Fibroblast of villous mesenchyme (primary cell): Measurements from ENCODE around the gene DCLK1. TPM values are rescaled to one million over a fixed set of nuclear protein-coding genes. Genes with fewer than 3 reads are reported as not detected.
A peak's percentile ranks its signal among the peaks of the same experiment; 100 is the strongest.

Source experiments
- DNase-seq: peaks from one replicate; pipeline ENCODE4 v3.0.0-alpha.2; 2010; ENCODE audit warnings: low read depth
- H3K4me3 ChIP-seq: 2 replicates; pipeline ENCODE4 v1.5.1; 2011; ENCODE audit warnings: low read depth, mild to moderate bottlenecking, low read length
- CTCF ChIP-seq: IDR thresholded peaks from 2 replicates; pipeline ENCODE4 v1.5.1; 2012; ENCODE audit warnings: low read depth, mild to moderate bottlenecking, low read length; ENCODE audit not compliant: insufficient read depth
- total RNA-seq: library from RNA; depleted of rRNA; stranded (reverse); fragments of >200 nt; gene quantifications from 2 replicates; pipeline ENCODE4 v1.2.3, GENCODE V29; 2012

Gene DCLK1
- total RNA-seq, 1 donor: 0.86 TPM

- no peak for TF ChIP-seq CTCF
- DNase-seq: no peak
- no peak overlapping the region for H3K4me3 ChIP-seq
Measured at GRCh38 chr13:35841060-35841521, 290.1 kb downstream of the DCLK1 start.

DNA sequence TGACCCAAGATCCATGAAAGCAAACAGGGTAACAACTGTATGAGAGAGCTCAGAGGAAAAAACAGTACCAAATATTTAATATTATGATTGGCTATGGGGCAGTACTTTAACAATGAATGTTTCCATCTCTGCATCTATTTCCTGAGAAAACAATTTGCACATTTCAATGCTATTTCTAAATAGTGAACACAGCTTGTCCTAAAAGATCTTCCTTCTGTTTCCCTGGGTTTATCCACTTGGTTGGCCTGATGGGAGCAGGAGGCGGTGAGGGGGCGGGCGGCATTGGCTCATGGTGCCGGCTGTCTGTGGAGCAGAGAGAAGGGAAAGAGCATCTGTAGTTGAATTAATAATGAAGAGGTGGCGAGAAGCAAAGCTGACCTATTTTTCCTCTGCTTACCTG lies 291.4 kb downstream of the DCLK1 start:
- DNase-seq: no peak
- H3K4me3 ChIP-seq: no peak overlapping the region
- no peak for TF ChIP-seq CTCF

DNA sequence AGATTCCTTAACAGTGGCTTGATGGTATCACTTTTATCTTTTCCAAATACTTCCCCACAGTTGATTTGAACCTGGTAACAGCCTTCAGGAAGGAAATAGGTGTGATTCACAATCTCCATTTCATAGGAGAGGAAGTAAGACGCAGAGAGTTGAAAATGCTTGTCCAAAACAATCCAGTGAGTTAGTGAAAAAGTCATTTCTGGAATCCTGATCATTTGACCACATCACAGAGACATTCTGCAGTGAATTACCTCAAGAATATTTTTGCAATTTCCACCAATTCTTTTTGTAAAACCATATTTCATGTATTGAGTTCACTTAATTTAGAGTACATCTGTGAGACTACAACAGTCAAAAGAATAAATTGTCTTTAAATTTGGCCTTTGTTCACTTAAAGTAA lies 292.8 kb downstream of the DCLK1 start:
- peak; percentile 42 for DNase-seq
- H3K4me3 ChIP-seq: no peak overlapping the region
- no peak for TF ChIP-seq CTCF

DNA sequence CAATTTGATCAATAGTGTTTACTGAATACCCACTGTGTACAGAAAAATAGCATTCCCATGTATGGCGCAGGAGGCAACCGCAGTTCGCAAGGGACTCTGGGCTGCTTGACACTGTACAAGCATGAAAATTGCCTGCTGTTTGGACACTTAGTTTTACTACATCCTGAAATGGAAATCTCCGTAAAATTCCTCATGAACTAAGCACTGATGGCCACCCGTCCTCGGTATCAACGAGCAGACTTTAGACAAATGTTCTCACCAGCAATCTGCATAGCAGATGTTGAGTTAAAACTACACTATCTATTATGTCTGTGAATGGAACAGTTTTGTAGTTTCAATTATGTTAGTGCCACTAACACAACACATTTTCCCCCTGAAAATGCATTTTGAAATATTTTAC lies 294.7 kb downstream of the DCLK1 start:
- H3K4me3 ChIP-seq: no peak overlapping the region
- DNase-seq: peak; percentile 63
- no peak for TF ChIP-seq CTCF

DNA sequence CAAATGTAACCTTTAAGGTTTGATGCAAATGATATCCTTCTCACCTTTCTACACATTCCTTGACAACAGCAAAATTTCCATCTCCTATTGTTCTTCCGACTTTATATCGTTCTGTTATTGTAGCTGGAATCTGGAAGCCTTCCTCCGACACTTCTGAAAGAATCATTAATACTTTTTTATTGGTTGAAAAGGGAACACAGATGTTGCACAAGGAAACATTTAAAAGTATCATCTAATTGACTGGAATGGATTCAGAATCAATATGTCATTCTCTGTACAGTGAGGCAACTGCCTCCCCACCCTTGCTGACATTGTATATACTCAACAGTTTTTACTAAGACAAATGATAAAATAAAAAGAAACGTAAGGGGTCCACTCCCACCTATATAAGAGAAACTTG lies 295.2 kb downstream of the DCLK1 start:
- TF ChIP-seq CTCF: no peak
- DNase-seq: no peak
- H3K4me3 ChIP-seq: no peak overlapping the region

- no peak for DNase-seq
- H3K4me3 ChIP-seq: no peak overlapping the region
- TF ChIP-seq CTCF: no peak
Measured at GRCh38 chr13:35833608-35834275, 297.4 kb downstream of the DCLK1 start.

- TF ChIP-seq CTCF: no peak
- DNase-seq: no peak
- H3K4me3 ChIP-seq: no peak overlapping the region
Measured at GRCh38 chr13:35833031-35833430, 298.2 kb downstream of the DCLK1 start.
